Measurements from ENCODE around the gene DLGAP4. TPM values are rescaled to one million over a fixed set of nuclear protein-coding genes. Genes with fewer than 3 reads are reported as not detected.

Gene DLGAP4
- total and polyA plus RNA-seq, 10 of the 15 experiments (the other 5 are each of a cell fraction or from before 2014, with no cell fraction given) = 0.42 to 43.3 (median 19.0) TPM

- TF ChIP-seq SMC3 (IDR thresholded peaks at IDR 0.05; ENCODE audit: borderline replicate concordance, low read length) (peak; percentile 43; the same call in 1 of the 2 replicates), RAD21 (IDR thresholded peaks at IDR 0.05; ENCODE audit: insufficient read depth, low read depth, low read length) (peak; percentile 27; the same call in 1 of the 2 replicates), CTCF (IDR thresholded peaks at IDR 0.05 in 2 of 3, conservative IDR thresholded peaks at IDR 0.05 in 1 of 3; ENCODE audit: control insufficient read depth in 2 of 3, extremely low read depth in 1 of 3, insufficient read depth in 1 of 3, low read depth in 3 of 3, low read length in 3 of 3) (peak; percentile 37 to 47 (median 43); a peak in 5 of 6 replicates), FOXK2 (IDR thresholded peaks at IDR 0.05) (no peak), ZNF207 (IDR thresholded peaks at IDR 0.05; ENCODE audit: borderline replicate concordance) (no peak), CEBPZ (IDR thresholded peaks at IDR 0.05; ENCODE audit: low read depth, low read length) (no peak), IRF3 (IDR thresholded peaks at IDR 0.05) (no peak), KLF5 (IDR thresholded peaks at IDR 0.05; ENCODE audit: partially characterized antibody) (no peak), USF2 (IDR thresholded peaks at IDR 0.05; ENCODE audit: borderline replicate concordance, low read depth, low read length) (no peak), ZNF384 (IDR thresholded peaks at IDR 0.05; ENCODE audit: borderline replicate concordance, low read depth, low read length) (no peak)
- Histone ChIP-seq H3K27me3 (replicated peaks in 1 of 2; ENCODE audit: control insufficient read depth in 2 of 2, insufficient read depth in 2 of 2, low read length in 1 of 2) (peaks cover 0 to 3% of the 10 kb centered on the region in 2 experiments; a peak in 2 of 4 replicates), H3K79me2 (ENCODE audit: control insufficient read depth, insufficient read depth, low read length) (no peaks in the 10 kb centered on the region), H4K20me1 (ENCODE audit: control insufficient read depth, insufficient read depth) (no peaks in the 10 kb centered on the region), H3K4me1 (ENCODE audit: control insufficient read depth, insufficient read depth, low read length) (no peaks in the 10 kb centered on the region), H3K9ac (ENCODE audit: control insufficient read depth, insufficient read depth, low read length) (no peak overlapping the region), H3K27ac (ENCODE audit: control insufficient read depth, insufficient read depth) (no peak overlapping the region), H3K4me3 (no peak overlapping the region), H3K36me3 (ENCODE audit: control insufficient read depth in 2 of 2, insufficient read depth in 2 of 2, low read length in 1 of 2) (no peaks in the 10 kb centered on the region), H3K4me2 (ENCODE audit: control insufficient read depth, insufficient read depth) (no peak overlapping the region), H3K9me3 (replicated peaks; ENCODE audit: control insufficient read depth, insufficient read depth, low read length) (no peaks in the 10 kb centered on the region), H2AFZ (ENCODE audit: control insufficient read depth, low read depth, low read length) (no peak overlapping the region)
- ChIA-PET CTCF (interaction anchor here (0.6 to 3.1 kb wide), 11 partner anchors 12 to 535 kb away, joined by 3 to 34 read pairs (median 3); no protein-coding TSS in a partner anchor), RAD21 (ENCODE audit: unreplicated experiment) (interaction anchor here (0.6 to 1.8 kb wide), 5 partner anchors 126 to 562 kb away, joined by 3 to 13 read pairs (median 6); no protein-coding TSS in a partner anchor), SMC1A (ENCODE audit: uncharacterized antibody, unreplicated experiment) (interaction anchor here (1.0 to 1.7 kb wide), 4 partner anchors 125 to 166 kb away, joined by 3 to 13 read pairs (median 6); no protein-coding TSS in a partner anchor), POLR2A (no interaction called here)
- FAIRE-seq (no peak), DNase-seq (ENCODE audit: low read depth, low spot score) (no peak), ATAC-seq (peak; percentile 68)
- BruUV-seq (replicated peaks) = no TSS peak
- in situ Hi-C loops (cut with MboI) = no loop called here
- intact Hi-C loops (cut with micrococcal nuclease; ENCODE audit: unreplicated experiment) = loop anchor here (5.0 kb wide), 1 partner anchor 164 kb away; no protein-coding TSS in a partner anchor
- 28% methylated on average over 12 of the region's 12 CpGs for WGBS (ENCODE audit: insufficient coverage, insufficient replicate concordance, low lambda C conversion rate, missing lambda C conversion rate)
Measured at GRCh38 chr20:36273414-36274180, 32.5 kb upstream of the DLGAP4 start.

Data from GM12878 (cell line).